ENCODE data around the gene DRG2.

DRG2 gene

GRCh38 chr17:18121144-18121910 is 33.6 kb downstream of the DRG2 start:
- TF ChIP-seq CTCF (IDR thresholded peaks at IDR 0.05; ENCODE audit: control insufficient read depth, extremely low read depth, insufficient read depth) = no peak
- no peak for DNase-seq (ENCODE audit: low read depth)
- no peak overlapping the region for H3K4me3 ChIP-seq (ENCODE audit: low read depth, low read length)

- H3K4me3 ChIP-seq (ENCODE audit: low read depth, low read length) = no peak overlapping the region
- DNase-seq (ENCODE audit: low read depth) = no peak
- no peak for TF ChIP-seq CTCF (IDR thresholded peaks at IDR 0.05; ENCODE audit: control insufficient read depth, extremely low read depth, insufficient read depth)
Observed at GRCh38 chr17:18122990-18123753, 35.4 kb downstream of the DRG2 start.

- no peak for TF ChIP-seq CTCF (IDR thresholded peaks at IDR 0.05; ENCODE audit: control insufficient read depth, extremely low read depth, insufficient read depth)
- no peak for DNase-seq (ENCODE audit: low read depth)
- H3K4me3 ChIP-seq (ENCODE audit: low read depth, low read length) = no peak overlapping the region
Observed at GRCh38 chr17:18124345-18125126, 36.8 kb downstream of the DRG2 start.

GRCh38 chr17:18129041-18129502 is 41.3 kb downstream of the DRG2 start:
- H3K4me3 ChIP-seq (ENCODE audit: low read depth, low read length) = no peak overlapping the region
- TF ChIP-seq CTCF (IDR thresholded peaks at IDR 0.05; ENCODE audit: control insufficient read depth, extremely low read depth, insufficient read depth) = no peak
- DNase-seq (ENCODE audit: low read depth) = peak; percentile 100

GRCh38 chr17:18132711-18133110 is 45.0 kb downstream of the DRG2 start:
- H3K4me3 ChIP-seq (ENCODE audit: low read depth, low read length) = no peak overlapping the region
- no peak for DNase-seq (ENCODE audit: low read depth)
- no peak for TF ChIP-seq CTCF (IDR thresholded peaks at IDR 0.05; ENCODE audit: control insufficient read depth, extremely low read depth, insufficient read depth)

- no peak for TF ChIP-seq CTCF (IDR thresholded peaks at IDR 0.05; ENCODE audit: control insufficient read depth, extremely low read depth, insufficient read depth)
- no peak for DNase-seq (ENCODE audit: low read depth)
- no peak overlapping the region for H3K4me3 ChIP-seq (ENCODE audit: low read depth, low read length)
Observed at GRCh38 chr17:18136357-18136756, 48.6 kb downstream of the DRG2 start.
